HPDE6-E6E7 (cell line): ENCODE results near the gene SLC9A5.

Experiments used
- DNase-seq: peaks from one replicate; pipeline ENCODE4 v3.0.0; 2011; ENCODE audit warnings: missing footprints; ENCODE audit errors: extremely low spot score

Gene SLC9A5

GRCh38 chr16:67257486-67258160 lies 8.8 kb downstream of the SLC9A5 start:
- no peak for DNase-seq

DNA sequence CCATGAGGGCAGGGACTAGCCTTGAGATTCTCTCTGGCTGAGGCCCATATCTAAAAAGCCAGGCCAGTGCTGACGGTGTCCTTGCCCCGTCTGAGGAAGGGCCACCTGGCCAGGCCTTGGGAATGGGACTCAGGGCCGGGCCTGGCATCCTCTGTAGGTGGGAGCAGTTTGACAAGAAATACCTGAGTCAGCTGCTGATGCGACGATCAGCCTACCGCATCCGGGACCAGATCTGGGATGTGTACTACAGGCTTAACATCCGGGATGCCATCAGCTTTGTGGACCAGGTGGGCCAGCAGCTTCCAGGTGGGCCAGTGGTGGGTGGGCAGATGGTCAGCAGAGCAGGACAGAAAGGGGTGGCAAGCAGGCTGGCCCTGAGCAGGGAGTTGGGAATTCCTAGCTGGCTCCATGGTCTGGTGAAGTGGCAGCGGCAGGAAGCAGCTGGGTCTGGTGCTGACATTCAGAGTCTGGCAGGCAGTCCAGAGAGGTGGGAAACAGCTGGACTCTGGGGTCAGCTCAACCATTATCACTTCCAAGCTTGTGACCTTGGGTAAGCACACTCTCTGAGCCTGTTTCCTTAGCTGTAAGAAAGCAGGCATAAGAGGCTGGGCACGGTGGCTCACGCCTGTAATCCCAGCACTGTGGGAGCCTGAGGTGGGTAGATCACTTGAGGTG lies 9.5 kb downstream of the SLC9A5 start:
- DNase-seq, result no peak

DNA sequence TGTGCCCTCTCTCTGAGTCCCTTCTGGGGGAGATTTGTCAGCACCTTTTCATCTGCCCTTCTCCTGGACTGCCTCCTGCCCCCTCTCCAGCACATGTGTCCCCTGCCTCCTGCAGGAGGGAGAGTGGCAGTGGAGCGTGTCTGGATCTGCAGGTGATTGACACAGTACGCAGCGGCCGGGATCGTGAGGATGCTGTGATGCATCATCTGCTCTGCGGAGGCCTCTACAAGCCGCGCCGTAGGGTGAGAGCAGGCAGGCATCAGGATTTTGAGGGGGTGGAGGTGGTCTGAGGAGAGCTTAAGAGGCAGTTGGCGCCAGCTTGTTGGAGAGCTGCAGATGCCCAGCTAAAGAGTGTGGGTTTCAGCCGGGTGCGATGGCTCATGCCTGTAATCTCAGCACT lies 10.9 kb downstream of the SLC9A5 start:
- no peak for DNase-seq

- DNase-seq, result no peak
Observed at GRCh38 chr16:67260426-67261063, 11.8 kb downstream of the SLC9A5 start.

DNA sequence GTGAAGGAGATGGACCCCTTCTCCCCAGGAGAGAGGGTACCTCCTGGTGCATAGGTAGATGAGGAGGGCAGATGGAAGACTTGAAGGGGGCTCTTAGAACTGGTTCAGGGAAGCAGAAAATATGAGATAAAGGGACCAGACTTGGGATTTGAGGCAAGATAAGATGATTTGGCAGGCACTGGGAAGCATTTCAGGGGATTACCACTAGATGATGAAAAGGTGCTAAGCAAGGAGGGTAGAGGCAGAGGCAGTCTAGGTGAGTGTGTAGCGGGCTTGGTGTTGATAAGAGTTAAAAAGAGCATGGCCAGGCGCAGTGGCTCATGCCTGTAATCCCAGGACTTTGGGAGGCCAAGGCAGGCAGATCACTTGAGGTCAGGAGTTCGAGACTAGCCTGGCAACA lies 14.4 kb downstream of the SLC9A5 start:
- DNase-seq, result no peak

- no peak for DNase-seq
Observed at GRCh38 chr16:67264277-67264676, 15.5 kb downstream of the SLC9A5 start.

- no peak for DNase-seq
Observed at GRCh38 chr16:67264866-67265265, 16.1 kb downstream of the SLC9A5 start.

GRCh38 chr16:67265834-67266233 lies 17.1 kb downstream of the SLC9A5 start:
- no peak for DNase-seq

GRCh38 chr16:67268136-67268579 lies 19.4 kb downstream of the SLC9A5 start:
- no peak for DNase-seq

- no peak for DNase-seq
Observed at GRCh38 chr16:67269766-67270165, 21.0 kb downstream of the SLC9A5 start.

DNA sequence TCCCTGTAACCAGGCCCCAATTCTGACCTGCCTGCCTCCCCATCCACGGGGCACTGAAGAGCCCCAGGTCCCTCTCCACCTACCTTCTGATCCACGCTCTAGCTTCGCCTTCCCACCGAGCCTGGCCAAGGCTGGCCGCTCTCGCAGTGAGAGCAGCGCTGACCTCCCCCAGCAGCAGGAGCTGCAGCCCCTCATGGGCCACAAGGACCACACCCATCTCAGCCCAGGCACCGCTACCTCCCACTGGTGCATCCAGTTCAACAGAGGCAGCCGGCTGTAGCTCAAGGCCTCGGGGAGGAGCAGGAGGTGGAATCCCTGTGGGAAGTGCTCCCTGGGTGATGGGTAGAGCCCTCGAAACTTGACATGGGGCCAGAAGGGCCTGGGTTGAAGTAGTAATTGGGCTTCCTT lies 22.2 kb downstream of the SLC9A5 start:
- no peak for DNase-seq

GRCh38 chr16:67271446-67271845 lies 22.7 kb downstream of the SLC9A5 start:
- DNase-seq, result no peak

GRCh38 chr16:67275321-67275720 lies 26.5 kb downstream of the SLC9A5 start:
- no peak for DNase-seq

DNA sequence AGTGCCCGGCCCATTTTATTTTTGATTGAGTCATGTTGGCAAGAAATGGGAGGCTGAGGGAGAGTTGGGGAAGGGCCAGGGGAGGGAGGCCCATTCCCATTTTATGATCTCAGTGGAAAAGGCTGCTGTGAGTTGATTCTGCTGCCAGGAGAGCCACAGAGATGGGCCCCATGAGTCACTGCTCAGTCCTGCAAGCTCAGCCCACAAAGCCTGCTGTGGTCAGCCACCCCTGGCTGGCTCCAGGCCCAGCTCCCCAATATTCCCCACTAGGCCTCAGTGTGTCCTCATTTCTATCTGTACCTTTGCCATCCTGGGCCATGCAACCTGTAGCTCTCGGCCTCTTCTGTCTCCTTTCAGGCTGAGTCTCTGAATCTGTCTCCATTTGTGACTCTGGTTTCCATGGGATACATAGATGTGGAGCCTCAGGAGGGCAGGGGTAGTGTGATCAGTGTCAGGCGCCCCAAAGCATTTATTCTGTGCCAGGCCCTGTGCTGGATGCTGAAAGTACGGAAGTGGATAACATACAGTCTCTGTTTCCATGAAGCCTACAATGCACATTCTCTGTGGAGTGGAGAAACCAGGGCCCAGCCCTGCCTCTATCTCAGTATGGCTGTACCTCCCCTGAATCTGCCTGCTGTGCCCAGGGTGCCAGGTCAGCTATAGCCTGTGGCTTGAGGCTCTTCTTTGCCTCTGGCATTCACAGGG lies 28.7 kb downstream of the SLC9A5 start:
- DNase-seq, result peak; percentile 99

DNA sequence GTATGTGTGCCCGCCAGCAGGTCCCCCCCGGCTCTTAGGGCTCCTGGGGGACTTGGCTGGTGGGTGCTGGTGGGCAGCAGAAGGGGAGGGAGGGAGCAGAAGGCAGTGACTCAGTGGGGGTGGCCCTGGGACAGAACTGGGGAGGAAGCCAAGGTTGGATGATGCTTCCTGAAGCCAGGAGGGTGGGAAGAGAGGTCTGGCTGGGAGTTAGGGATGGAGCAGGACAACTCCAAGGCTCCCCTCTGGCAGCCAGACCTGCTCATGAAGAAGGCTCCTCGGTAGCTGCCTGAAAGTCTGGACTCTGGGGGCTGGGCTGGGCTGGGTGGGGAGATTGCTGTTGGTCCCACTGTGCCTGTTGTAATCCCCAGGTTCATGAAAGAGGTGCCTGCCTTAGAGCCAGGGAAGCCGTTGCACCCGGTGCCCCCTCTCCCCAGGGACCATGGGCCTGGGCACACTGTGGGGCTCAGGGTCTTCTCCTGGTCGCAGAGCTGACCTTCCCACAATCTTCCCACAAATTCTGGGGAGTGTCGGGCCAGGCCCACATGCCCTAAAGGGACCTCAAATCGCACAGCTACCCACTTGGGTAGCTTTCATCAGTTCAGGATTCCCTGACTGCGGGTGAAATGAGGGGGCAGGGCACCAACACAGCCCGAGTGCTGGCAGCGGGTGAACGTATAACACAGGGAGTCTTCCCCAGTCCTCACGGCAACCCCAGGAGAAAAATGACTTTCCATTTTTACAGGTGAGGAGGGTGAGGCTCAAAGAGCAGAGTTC lies 29.4 kb downstream of the SLC9A5 start:
- peak; percentile 48 for DNase-seq

GRCh38 chr16:67278773-67279295 lies 30.1 kb downstream of the SLC9A5 start:
- peak; percentile 77 for DNase-seq

DNA sequence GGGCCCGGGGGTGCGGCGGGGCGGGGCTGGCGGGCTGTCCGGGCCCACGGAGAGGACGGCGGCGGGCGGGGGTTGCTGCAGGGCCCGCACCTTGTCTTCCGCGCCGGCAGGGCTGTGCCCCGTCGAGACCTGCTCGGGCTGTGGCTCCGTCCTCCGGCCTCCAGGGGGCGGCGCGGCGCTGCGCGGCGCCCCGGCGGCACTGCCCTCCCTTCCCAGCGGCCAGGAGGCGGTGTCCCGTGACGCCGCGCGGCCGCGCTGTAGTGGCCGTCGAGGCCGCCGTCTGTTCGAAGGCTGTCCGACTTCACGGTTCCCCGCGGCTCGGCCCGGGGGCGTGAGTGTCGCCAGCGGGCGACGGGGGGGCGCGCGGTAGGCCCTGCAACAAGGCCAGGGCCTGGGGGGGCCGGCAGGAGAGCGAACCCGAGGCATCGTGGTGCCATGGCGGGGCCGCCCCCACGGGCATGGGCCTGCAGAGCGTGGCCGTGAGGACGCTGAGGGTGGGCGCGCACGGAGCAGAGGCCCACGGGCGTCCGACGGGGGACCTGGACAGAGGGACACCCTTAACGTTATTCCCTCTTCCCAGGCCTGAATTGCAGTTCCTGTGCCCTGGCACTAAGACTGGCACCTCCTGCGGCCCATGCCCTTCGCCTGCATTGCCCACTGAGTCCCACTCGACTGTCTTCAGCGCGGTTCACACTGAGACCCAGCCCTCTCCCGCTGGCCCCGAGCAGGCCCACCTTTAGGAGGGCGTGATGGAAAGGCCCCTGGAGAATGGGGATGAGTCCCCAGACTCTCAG lies 30.7 kb downstream of the SLC9A5 start, which contains the start of gene PLEKHG4:
Gene PLEKHG4 (plus strand): TSS at position 237 of the 794 bp plus-strand sequence. CDS start 513 bp downstream, at position 750.
- peak; percentile 96 for DNase-seq

- no peak for DNase-seq
Observed at GRCh38 chr16:67280090-67281015, 31.6 kb downstream of the SLC9A5 start.
